ENCODE data around the gene KIF2B. TPM values are rescaled to one million over a fixed set of nuclear protein-coding genes. Genes with fewer than 3 reads are reported as not detected.

KIF2B gene
- total and polyA plus RNA-seq, 9 of the 15 experiments (the other 6 are each of a cell fraction or from before 2014, with no cell fraction given), result not detected

DNA sequence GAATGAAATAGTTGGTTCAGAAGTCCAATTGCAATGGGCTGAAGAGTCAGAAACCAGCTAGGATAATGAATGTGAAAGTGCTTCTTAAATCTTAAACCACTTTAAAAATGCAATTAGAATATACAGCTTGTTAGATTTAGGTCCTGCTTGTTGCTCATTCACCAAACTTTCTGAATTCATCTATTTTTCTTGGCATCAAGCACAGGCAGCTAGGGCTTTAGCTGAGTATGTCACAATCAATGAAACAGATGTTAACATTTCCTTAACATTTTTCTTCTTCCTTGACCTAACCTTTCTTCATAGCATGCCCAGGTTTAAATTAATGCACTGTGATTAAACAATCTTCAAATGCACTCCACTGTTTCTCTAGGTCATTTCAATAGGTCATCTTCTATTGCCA, 14.4 kb downstream of the KIF2B start:
- intact Hi-C loops (cut with micrococcal nuclease) (no loop called here), in situ Hi-C loops (cut with MboI) (no loop called here)
- Histone ChIP-seq H4K20me1 (replicated peaks; ENCODE audit: control insufficient read depth, insufficient read depth, low read length) (no peaks in the 10 kb centered on the region), H3K9ac (ENCODE audit: insufficient read depth in 1 of 2, low read depth in 2 of 2, low read length in 2 of 2) (no peak overlapping the region), H3K4me2 (ENCODE audit: insufficient read depth, low read length) (no peak overlapping the region), H3K36me3 (ENCODE audit: control insufficient read depth, insufficient read depth, low read length) (no peaks in the 10 kb centered on the region), H3K27ac (ENCODE audit: extremely low read depth, low read depth, low read length) (no peak overlapping the region), H3K79me2 (ENCODE audit: control insufficient read depth, insufficient read depth, low read length) (no peaks in the 10 kb centered on the region), H3K27me3 (ENCODE audit: control insufficient read depth in 2 of 2, insufficient read depth in 2 of 2, low read length in 2 of 2) (no peaks in the 10 kb centered on the region), H3K4me3 (no peak overlapping the region), H3K9me3 (replicated peaks; ENCODE audit: control insufficient read depth, insufficient read depth, low read depth, low read length) (0 out of 2 replicates have a peak, but pooled peaks cover 2% of the 10 kb centered on the region), H2AFZ (ENCODE audit: low read depth, low read length) (no peak overlapping the region), H3K4me1 (replicated peaks in 1 of 2; ENCODE audit: control insufficient read depth in 2 of 2, insufficient read depth in 2 of 2, low read length in 2 of 2) (no peaks in the 10 kb centered on the region), H3K9me1 (ENCODE audit: control insufficient read depth, insufficient read depth, low read length) (no peaks in the 10 kb centered on the region)
- no TSS peak for BruUV-seq (replicated peaks)
- TF ChIP-seq ETS2 (tag; IDR thresholded peaks at IDR 0.05; ENCODE audit: borderline replicate concordance, poor library complexity, severe bottlenecking) (no peak), TCF7 (IDR thresholded peaks at IDR 0.05; ENCODE audit: borderline replicate concordance) (no peak), ZNF717 (CRISPR knock-in tag; IDR thresholded peaks at IDR 0.05) (no peak), RBM39 (optimal IDR thresholded peaks at IDR 0.05; ENCODE audit: low read depth, low read length) (no peak), RUNX1 (IDR thresholded peaks at IDR 0.05; ENCODE audit: low read depth) (no peak), ZFP1 (CRISPR knock-in tag; IDR thresholded peaks at IDR 0.05) (no peak), ZFP30 (CRISPR knock-in tag; IDR thresholded peaks at IDR 0.05; ENCODE audit: borderline replicate concordance) (no peak)
- TF ChIP-seq, protein P1, sequence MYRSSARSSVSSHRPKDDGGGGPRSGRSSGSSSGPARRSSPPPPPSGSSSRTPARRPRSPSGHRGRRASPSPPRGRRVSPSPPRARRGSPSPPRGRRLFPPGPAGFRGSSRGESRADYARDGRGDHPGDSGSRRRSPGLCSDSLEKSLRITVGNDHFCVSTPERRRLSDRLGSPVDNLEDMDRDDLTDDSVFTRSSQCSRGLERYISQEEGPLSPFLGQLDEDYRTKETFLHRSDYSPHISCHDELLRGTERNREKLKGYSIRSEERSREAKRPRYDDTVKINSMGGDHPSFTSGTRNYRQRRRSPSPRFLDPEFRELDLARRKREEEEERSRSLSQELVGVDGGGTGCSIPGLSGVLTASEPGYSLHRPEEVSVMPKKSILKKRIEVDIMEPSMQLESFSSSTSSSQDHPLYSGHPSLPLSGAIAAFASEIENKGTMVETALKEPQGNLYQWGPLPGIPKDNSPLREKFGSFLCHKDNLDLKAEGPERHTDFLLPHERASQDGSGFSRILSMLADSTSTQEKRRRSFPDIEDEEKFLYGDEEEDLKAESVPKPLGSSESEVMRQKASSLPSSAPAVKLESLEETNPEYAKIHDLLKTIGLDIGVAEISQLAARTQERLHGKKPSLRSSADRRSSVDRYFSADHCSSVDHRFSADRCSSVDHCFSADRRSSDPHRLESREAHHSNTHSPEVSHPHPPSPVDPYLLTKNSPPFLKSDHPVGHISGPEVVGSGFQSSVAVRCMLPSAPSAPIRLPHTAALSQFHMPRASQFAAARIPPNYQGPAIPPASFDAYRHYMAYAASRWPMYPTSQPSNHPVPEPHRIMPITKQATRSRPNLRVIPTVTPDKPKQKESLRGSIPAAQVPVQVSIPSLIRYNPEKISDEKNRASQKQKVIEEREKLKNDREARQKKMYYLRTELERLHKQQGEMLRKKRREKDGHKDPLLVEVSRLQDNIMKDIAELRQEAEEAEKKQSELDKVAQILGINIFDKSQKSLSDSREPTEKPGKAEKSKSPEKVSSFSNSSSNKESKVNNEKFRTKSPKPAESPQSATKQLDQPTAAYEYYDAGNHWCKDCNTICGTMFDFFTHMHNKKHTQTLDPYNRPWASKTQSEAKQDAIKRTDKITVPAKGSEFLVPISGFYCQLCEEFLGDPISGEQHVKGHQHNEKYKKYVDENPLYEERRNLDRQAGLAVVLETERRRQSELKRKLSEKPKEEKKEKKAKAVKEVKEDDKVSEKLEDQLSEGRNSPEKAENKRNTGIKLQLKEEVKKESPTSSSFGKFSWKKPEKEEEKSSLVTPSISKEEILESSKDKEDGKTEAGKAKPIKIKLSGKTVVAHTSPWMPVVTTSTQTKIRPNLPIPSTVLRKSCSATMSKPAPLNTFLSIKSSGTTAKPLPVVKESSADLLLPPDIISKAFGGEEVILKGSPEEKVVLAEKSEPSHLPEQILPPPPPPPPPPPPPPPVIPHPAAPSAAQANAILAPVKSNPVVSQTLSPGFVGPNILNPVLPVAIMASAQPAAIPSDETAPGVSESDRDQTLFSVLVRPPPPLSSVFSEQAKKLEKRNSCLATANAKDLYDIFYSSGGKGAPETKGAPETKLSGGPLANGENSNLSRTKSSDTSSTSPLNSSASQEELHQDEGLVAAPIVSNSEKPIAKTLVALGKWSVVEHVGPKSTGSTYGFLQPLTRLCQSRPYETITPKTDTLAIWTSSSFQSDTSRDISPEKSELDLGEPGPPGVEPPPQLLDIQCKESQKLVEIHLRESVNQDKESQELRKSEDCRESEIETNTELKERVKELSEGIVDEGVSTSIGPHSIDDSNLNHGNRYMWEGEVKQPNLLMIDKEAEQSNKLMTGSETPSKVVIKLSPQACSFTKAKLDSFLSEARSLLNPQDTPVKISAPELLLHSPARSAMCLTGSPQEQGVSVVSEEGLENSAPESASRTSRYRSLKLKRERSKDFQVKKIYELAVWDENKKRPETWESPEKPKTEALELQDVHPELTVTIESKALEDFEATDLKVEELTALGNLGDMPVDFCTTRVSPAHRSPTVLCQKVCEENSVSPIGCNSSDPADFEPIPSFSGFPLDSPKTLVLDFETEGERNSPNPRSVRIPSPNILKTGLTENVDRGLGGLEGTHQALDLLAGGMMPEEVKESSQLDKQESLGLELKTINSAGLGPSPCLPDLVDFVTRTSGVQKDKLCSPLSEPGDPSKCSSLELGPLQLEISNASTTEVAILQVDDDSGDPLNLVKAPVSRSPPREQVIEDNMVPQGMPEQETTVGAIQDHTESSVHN (IDR thresholded peaks at IDR 0.05; ENCODE audit: borderline replicate concordance in 1 of 2, low read depth in 1 of 2), result no peak
- TF ChIP-seq, protein P2, sequence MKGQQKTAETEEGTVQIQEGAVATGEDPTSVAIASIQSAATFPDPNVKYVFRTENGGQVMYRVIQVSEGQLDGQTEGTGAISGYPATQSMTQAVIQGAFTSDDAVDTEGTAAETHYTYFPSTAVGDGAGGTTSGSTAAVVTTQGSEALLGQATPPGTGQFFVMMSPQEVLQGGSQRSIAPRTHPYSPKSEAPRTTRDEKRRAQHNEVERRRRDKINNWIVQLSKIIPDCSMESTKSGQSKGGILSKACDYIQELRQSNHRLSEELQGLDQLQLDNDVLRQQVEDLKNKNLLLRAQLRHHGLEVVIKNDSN (CRISPR knock-in tag; IDR thresholded peaks at IDR 0.05), result no peak
- CTCF ChIA-PET (ENCODE audit: low intra/inter-chr PET ratio), result no interaction called here
- ATAC-seq (no peak), DNase-seq (ENCODE audit: extremely low read depth in 1 of 4, low spot score in 3 of 4) (no peak), FAIRE-seq (no peak)
- POLR2A ChIA-PET, result no interaction called here

All from K562 (cell line).